ENCODE results near the gene CPED1.

CPED1 gene

DNA sequence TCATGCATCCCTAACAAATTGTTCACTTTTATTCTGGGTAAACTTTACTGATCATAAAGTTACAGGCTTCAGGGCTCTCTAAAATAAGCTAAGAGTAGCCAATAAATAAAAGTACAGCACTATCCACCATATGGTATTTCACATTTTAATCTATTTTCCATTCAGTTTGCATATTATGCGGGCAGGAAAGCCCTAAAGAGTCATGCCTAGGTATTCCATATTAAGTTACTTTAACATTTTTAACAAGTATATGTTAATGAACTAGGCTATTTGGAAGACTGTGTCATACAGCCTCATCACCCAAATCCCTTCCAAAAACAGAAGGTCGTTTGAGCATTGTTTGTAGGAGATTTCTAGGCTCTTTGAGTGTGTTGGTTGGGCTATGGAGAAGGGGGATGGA, 106.3 kb downstream of the CPED1 start:
- WGBS (ENCODE audit: insufficient coverage, insufficient read length), result no CpG with 5 or more reads among the region's 2 CpGs

DNA sequence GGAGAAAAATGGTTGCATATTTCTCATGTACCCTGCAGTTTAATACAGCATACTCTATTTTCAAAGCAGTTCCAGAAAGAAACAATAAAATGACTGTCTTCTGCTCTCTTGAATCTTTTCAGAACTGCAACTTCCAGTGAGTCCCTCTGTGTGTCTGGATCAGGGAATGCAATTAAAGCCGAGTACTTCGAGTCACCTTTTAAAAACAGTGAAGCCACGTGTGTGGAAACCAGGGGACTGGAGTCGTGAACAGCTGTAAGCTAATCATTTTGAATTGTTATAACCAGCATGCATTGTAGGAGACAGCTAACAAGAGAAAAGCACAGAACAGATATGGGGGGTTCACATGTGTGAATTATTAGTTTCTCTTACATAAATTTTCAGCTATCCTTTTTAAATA, 109.1 kb downstream of the CPED1 start:
- WGBS (ENCODE audit: insufficient coverage, insufficient read length), result no CpG with 5 or more reads among the region's 4 CpGs
- H3K4me1 ChIP-seq (ENCODE audit: control insufficient read depth, insufficient read depth, low read length), result peaks cover 4% of the 10 kb centered on the region; the same call in 1 of the 2 replicates
- H3K27me3 ChIP-seq (ENCODE audit: control insufficient read depth, insufficient read depth, low read length), result no peaks in the 10 kb centered on the region; the same call in 1 of the 2 replicates
- H3K36me3 ChIP-seq (ENCODE audit: control insufficient read depth, insufficient read depth, low read length), result no peaks in the 10 kb centered on the region
- H3K27ac ChIP-seq (ENCODE audit: low read length), result no peak overlapping the region
- no peak for DNase-seq (ENCODE audit: low read depth, low spot score)
- H3K4me3 ChIP-seq (ENCODE audit: low read length), result no peak overlapping the region
- H3K9me3 ChIP-seq (ENCODE audit: control insufficient read depth, insufficient read depth, low read length), result no peaks in the 10 kb centered on the region

More for the DNA sequence above, 106.3 kb downstream of the CPED1 start:
- no peak for DNase-seq (ENCODE audit: low read depth, low spot score)
- Histone ChIP-seq H3K9me3 (ENCODE audit: control insufficient read depth, insufficient read depth, low read length) (no peaks in the 10 kb centered on the region), H3K36me3 (ENCODE audit: control insufficient read depth, insufficient read depth, low read length) (no peaks in the 10 kb centered on the region), H3K4me1 (ENCODE audit: control insufficient read depth, insufficient read depth, low read length) (0 out of 2 replicates have a peak, but pooled peaks cover 1% of the 10 kb centered on the region), H3K4me3 (ENCODE audit: low read length) (no peak overlapping the region), H3K27me3 (ENCODE audit: control insufficient read depth, insufficient read depth, low read length) (no peaks in the 10 kb centered on the region; the same call in 1 of the 2 replicates), H3K27ac (ENCODE audit: low read length) (no peak overlapping the region)

DNA sequence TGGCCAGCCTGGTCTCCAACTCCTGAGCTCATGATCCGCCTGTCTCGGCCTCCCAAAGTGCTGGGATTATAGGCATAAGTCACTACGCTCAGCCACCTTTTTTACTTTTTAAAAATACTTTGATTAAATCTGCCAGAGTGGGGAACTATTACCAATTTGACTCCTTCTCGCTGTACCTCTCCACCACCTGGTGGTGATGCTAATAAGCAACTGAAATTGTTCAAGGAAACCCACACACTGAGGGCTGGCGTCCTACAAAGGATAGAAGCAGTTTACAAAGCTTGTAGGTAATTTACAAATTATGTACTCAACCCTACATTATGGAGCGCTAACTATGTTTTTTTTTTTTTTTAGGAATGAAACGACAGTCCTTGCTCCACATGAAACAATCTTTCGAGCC, 111.1 kb downstream of the CPED1 start:
- no peak for DNase-seq (ENCODE audit: low read depth, low spot score)
- H3K27ac ChIP-seq (ENCODE audit: low read length), result no peak overlapping the region
- H3K27me3 ChIP-seq (ENCODE audit: control insufficient read depth, insufficient read depth, low read length), result no peaks in the 10 kb centered on the region
- H3K4me1 ChIP-seq (ENCODE audit: control insufficient read depth, insufficient read depth, low read length), result peaks cover 4% of the 10 kb centered on the region; the same call in 1 of the 2 replicates
- H3K9me3 ChIP-seq (ENCODE audit: control insufficient read depth, insufficient read depth, low read length), result no peaks in the 10 kb centered on the region
- H3K36me3 ChIP-seq (ENCODE audit: control insufficient read depth, insufficient read depth, low read length), result no peaks in the 10 kb centered on the region
- no peak overlapping the region for H3K4me3 ChIP-seq (ENCODE audit: low read length)
- WGBS (ENCODE audit: insufficient coverage, insufficient read length), result no CpG with 5 or more reads among the region's 8 CpGs

DNA sequence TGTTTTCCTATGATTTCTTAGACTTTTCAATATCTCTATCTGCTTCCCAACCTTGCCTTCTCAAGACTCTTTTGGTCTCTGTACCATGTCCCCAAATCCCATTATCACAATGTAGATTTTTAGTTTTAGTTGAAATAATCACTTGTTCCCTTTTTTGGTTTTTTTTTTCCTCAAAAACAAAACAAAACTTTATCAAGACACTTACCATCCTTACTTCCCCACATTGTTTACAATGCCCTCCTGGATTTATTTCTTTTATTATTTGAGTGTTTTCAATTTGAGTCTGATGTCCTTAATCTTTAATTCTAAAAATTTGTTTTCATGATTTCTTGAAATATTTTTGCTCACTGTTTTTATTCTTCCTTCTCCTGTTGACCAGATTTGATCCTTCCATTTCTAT, 112.6 kb downstream of the CPED1 start:
- H3K9me3 ChIP-seq (ENCODE audit: control insufficient read depth, insufficient read depth, low read length), result no peaks in the 10 kb centered on the region
- H3K4me3 ChIP-seq (ENCODE audit: low read length), result no peak overlapping the region
- no peaks in the 10 kb centered on the region for H3K36me3 ChIP-seq (ENCODE audit: control insufficient read depth, insufficient read depth, low read length)
- H3K27me3 ChIP-seq (ENCODE audit: control insufficient read depth, insufficient read depth, low read length), result no peaks in the 10 kb centered on the region
- H3K27ac ChIP-seq (ENCODE audit: low read length), result no peak overlapping the region
- H3K4me1 ChIP-seq (ENCODE audit: control insufficient read depth, insufficient read depth, low read length), result peaks cover 4% of the 10 kb centered on the region; the same call in 1 of the 2 replicates
- no peak for DNase-seq (ENCODE audit: low read depth, low spot score)

DNA sequence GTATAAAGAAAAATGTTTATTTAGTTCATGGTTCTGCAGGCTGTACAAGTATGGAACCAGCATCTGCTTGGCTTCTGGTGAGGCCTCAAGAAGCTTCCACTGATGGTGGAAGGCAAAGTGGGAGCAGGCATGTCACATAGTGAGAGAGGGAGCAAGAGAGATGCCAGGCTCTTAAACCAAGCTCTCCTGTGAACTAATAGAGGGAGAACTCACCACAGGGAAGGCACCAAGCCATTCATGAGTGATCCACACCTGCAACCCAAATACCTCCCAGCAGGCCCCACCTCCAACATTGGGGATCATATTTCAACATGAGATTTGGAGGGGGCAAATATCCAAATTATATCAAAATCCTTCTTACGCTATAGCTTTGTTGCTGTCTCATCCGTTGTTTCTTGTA, 113.1 kb downstream of the CPED1 start:
- no peaks in the 10 kb centered on the region for H3K36me3 ChIP-seq (ENCODE audit: control insufficient read depth, insufficient read depth, low read length)
- no peaks in the 10 kb centered on the region for H3K9me3 ChIP-seq (ENCODE audit: control insufficient read depth, insufficient read depth, low read length)
- no peak overlapping the region for H3K4me3 ChIP-seq (ENCODE audit: low read length)
- no peak for DNase-seq (ENCODE audit: low read depth, low spot score)
- H3K27me3 ChIP-seq (ENCODE audit: control insufficient read depth, insufficient read depth, low read length), result no peaks in the 10 kb centered on the region
- no CpG with 5 or more reads among the region's 2 CpGs for WGBS (ENCODE audit: insufficient coverage, insufficient read length)
- H3K4me1 ChIP-seq (ENCODE audit: control insufficient read depth, insufficient read depth, low read length), result peaks cover 4% of the 10 kb centered on the region; the same call in 1 of the 2 replicates
- no peak overlapping the region for H3K27ac ChIP-seq (ENCODE audit: low read length)

DNA sequence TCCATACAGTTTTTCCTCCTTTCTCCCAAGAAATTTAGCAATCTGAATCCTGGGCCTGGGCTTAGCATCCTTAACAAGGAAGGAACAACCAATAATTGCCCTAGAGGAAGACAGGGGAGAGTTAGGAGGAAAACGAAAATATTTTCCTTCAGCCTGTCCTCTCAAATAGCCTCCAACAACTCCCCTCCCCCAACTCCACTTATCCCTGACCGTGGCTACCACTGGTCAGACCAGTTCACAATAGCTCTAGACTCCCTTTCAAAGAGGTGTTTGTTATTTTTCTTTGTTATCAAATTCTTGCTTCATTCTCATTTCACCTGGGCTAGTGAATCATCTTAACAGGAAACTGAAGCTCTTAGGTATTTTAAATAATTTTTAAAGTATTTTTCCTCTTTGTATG, 114.1 kb downstream of the CPED1 start:
- no peak overlapping the region for H3K27ac ChIP-seq (ENCODE audit: low read length)
- WGBS (ENCODE audit: insufficient coverage, insufficient read length), result no CpG with 5 or more reads among the region's 2 CpGs
- H3K27me3 ChIP-seq (ENCODE audit: control insufficient read depth, insufficient read depth, low read length), result no peaks in the 10 kb centered on the region
- no peaks in the 10 kb centered on the region for H3K36me3 ChIP-seq (ENCODE audit: control insufficient read depth, insufficient read depth, low read length)
- no peak overlapping the region for H3K4me3 ChIP-seq (ENCODE audit: low read length)
- H3K9me3 ChIP-seq (ENCODE audit: control insufficient read depth, insufficient read depth, low read length), result no peaks in the 10 kb centered on the region
- H3K4me1 ChIP-seq (ENCODE audit: control insufficient read depth, insufficient read depth, low read length), result peaks cover 4% of the 10 kb centered on the region; the same call in 1 of the 2 replicates
- no peak for DNase-seq (ENCODE audit: low read depth, low spot score)

DNA sequence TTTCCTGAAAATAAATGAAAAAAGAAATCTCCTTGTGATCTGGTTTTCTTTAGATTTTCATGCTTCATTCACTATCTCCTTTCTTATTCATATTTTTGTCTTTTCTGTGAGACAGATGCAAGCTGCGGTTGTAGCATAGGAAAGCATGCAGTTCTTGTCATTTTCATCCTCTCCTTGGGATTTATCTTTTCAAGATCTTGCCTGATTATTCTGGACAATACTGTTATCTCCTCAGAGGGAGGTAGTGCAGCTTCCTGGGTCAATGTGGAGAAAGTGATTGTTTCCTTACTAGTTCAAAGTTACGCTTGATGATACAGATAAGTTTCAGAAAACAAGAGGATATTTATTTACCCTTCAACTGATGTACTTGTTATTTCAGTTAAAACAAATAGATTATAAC, 114.6 kb downstream of the CPED1 start:
- Histone ChIP-seq H3K27ac (ENCODE audit: low read length) (no peak overlapping the region), H3K36me3 (ENCODE audit: control insufficient read depth, insufficient read depth, low read length) (no peaks in the 10 kb centered on the region), H3K9me3 (ENCODE audit: control insufficient read depth, insufficient read depth, low read length) (no peaks in the 10 kb centered on the region), H3K4me3 (ENCODE audit: low read length) (no peak overlapping the region), H3K27me3 (ENCODE audit: control insufficient read depth, insufficient read depth, low read length) (no peaks in the 10 kb centered on the region), H3K4me1 (ENCODE audit: control insufficient read depth, insufficient read depth, low read length) (peaks cover 4% of the 10 kb centered on the region; the same call in 1 of the 2 replicates)
- no CpG with 5 or more reads among the region's 2 CpGs for WGBS (ENCODE audit: insufficient coverage, insufficient read length)
- no peak for DNase-seq (ENCODE audit: low read depth, low spot score)

DNA sequence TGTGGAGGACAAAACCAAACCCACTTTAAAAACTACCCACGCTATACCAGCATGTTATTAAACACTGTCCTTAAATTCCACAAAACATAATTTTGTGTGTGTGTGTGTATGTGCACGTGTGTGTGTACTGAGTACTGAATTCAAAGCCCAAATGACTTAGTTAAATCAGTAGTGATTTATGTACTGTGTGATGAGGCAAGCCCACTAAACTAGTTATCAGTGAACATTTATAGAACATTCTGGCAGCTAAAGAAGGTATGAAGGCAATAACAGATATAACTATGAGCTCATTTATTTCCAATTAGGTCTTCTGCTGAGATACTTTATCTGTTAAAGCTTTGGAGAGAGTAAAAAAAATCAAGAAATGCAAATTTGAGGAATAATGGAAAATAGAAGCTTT, 115.1 kb downstream of the CPED1 start:
- Histone ChIP-seq H3K9me3 (ENCODE audit: control insufficient read depth, insufficient read depth, low read length) (no peaks in the 10 kb centered on the region), H3K27ac (ENCODE audit: low read length) (no peak overlapping the region), H3K27me3 (ENCODE audit: control insufficient read depth, insufficient read depth, low read length) (no peaks in the 10 kb centered on the region), H3K4me3 (ENCODE audit: low read length) (no peak overlapping the region), H3K36me3 (ENCODE audit: control insufficient read depth, insufficient read depth, low read length) (no peaks in the 10 kb centered on the region), H3K4me1 (ENCODE audit: control insufficient read depth, insufficient read depth, low read length) (peaks cover 4% of the 10 kb centered on the region; the same call in 1 of the 2 replicates)
- no CpG with 5 or more reads among the region's 2 CpGs for WGBS (ENCODE audit: insufficient coverage, insufficient read length)
- no peak for DNase-seq (ENCODE audit: low read depth, low spot score)

DNA sequence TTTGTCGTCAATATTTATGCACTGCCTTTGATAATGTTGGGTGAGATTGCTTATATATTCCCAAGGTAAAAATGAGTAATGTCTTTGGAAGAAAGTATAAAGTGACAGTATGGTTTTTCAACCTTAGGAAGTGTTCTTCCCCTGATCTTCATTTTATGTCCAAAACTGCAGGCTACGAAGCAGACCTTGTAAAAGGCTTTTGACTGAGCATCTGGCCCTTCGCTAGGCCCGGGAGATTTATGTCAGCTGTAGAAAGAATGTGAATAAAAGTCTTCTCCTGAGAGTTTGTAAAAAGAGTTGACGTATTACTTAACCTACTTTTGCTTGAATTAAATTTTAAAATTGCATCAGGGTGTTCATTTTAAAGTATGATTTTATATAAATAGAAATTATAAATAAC, 116.8 kb downstream of the CPED1 start:
- H3K9me3 ChIP-seq (ENCODE audit: control insufficient read depth, insufficient read depth, low read length), result no peaks in the 10 kb centered on the region
- H3K4me1 ChIP-seq (ENCODE audit: control insufficient read depth, insufficient read depth, low read length), result peaks cover 2% of the 10 kb centered on the region; the same call in 1 of the 2 replicates
- H3K27me3 ChIP-seq (ENCODE audit: control insufficient read depth, insufficient read depth, low read length), result no peaks in the 10 kb centered on the region
- H3K27ac ChIP-seq (ENCODE audit: low read length), result no peak overlapping the region
- no peak overlapping the region for H3K4me3 ChIP-seq (ENCODE audit: low read length)
- no peaks in the 10 kb centered on the region for H3K36me3 ChIP-seq (ENCODE audit: control insufficient read depth, insufficient read depth, low read length)
- no peak for DNase-seq (ENCODE audit: low read depth, low spot score)
- WGBS (ENCODE audit: insufficient coverage, insufficient read length), result no CpG with 5 or more reads among the region's 5 CpGs

DNA sequence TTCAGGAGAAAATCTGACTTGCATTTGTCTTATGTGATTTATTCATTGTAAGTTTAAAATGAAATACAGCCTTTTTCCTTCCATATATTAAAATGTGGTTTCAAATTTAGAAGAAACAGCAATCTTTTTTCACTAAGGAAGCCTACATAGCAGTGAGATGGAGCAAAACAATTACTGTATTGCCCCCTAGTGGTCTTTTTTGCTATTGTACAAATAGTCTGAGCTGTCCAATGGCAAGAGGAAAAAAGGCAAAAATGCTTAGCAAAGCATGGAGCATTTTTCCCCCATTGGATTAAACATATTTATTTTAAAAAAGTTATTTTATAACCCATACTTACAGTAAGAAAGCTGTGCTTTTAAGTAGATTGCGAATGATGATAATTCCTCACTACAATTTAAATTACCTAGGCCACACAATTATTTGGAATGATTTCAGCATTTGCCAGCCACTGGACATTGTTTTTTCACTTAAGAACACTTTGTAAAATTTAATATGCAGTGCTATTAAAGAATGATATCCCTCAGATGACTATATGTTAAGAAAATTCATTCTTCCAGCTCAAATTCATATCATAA, 119.5 kb downstream of the CPED1 start:
- no peaks in the 10 kb centered on the region for H3K9me3 ChIP-seq (ENCODE audit: control insufficient read depth, insufficient read depth, low read length)
- no peaks in the 10 kb centered on the region for H3K36me3 ChIP-seq (ENCODE audit: control insufficient read depth, insufficient read depth, low read length)
- WGBS (ENCODE audit: insufficient coverage, insufficient read length), result no CpG with 5 or more reads among the region's 1 CpG
- H3K4me3 ChIP-seq (ENCODE audit: low read length), result no peak overlapping the region
- H3K27ac ChIP-seq (ENCODE audit: low read length), result no peak overlapping the region
- no peaks in the 10 kb centered on the region for H3K27me3 ChIP-seq (ENCODE audit: control insufficient read depth, insufficient read depth, low read length)
- H3K4me1 ChIP-seq (ENCODE audit: control insufficient read depth, insufficient read depth, low read length), result no peaks in the 10 kb centered on the region; the same call in 1 of the 2 replicates
- DNase-seq (ENCODE audit: low read depth, low spot score), result no peak

DNA sequence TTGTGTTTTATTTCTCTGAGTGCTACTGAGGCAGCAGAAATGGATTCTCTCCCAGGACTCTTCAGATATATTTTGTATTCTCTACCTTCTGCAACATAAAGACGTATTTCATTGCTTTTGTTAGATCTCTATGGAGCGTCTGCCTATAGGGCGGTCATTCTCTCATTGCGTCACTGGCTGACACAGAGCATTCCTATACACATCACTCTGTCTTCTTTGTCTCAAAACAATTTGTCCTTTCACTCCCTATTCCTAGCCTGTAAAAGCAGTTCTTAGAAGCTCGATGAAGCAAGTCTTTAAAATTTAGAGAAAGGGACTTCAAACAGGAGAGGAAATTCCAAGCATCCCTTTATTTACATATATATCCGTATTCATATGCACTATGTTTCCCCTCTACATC, 120.6 kb downstream of the CPED1 start:
- no CpG with 5 or more reads among the region's 6 CpGs for WGBS (ENCODE audit: insufficient coverage, insufficient read length)
- no peaks in the 10 kb centered on the region for H3K27me3 ChIP-seq (ENCODE audit: control insufficient read depth, insufficient read depth, low read length)
- H3K9me3 ChIP-seq (ENCODE audit: control insufficient read depth, insufficient read depth, low read length), result no peaks in the 10 kb centered on the region
- no peak for DNase-seq (ENCODE audit: low read depth, low spot score)
- H3K4me1 ChIP-seq (ENCODE audit: control insufficient read depth, insufficient read depth, low read length), result no peaks in the 10 kb centered on the region
- no peaks in the 10 kb centered on the region for H3K36me3 ChIP-seq (ENCODE audit: control insufficient read depth, insufficient read depth, low read length)
- no peak overlapping the region for H3K4me3 ChIP-seq (ENCODE audit: low read length)
- H3K27ac ChIP-seq (ENCODE audit: low read length), result no peak overlapping the region

All from iPS DF 6.9 (cell line).